Endothelial cell of umbilical vein (primary cell): ENCODE results near the gene PCED1B. TPM values are rescaled to one million over a fixed set of nuclear protein-coding genes. Genes with fewer than 3 reads are reported as not detected.

ENCODE experiments used
- BruUV-seq: library from RNA; stranded (reverse); fragments of 400-500 nt; replicated peaks from 2 replicates; lab custom pipeline; 2021; lab: Mats Ljungman, UMichigan
- CTCF ChIA-PET: fragments of 300-600, 350-600 bp; sonication (Branson Sonifier 250); formaldehyde crosslinking; loops from one replicate; lab custom pipeline; 2021; ENCODE audit warnings: antibody characterized with exemption, inconsistent platforms; lab: Charles Lee
- POLR2A ChIA-PET: fragments of 300-600, 350-600 bp; sonication (Branson Sonifier 250); formaldehyde crosslinking; loops from one replicate; lab custom pipeline; 2021; ENCODE audit warnings: antibody characterized with exemption, inconsistent platforms; lab: Charles Lee
- DNase-seq: peaks from one replicate; pipeline ENCODE4 v3.0.0-alpha.2; 2011; ENCODE audit warnings: low read depth, low spot score
- FAIRE-seq: peaks from 2 replicates; lab custom pipeline; 2011; peaks lifted over from hg19 to GRCh38; lab: Jason Lieb, UNC
- H2AFZ ChIP-seq: 2 replicates; pipeline ENCODE4 v1.6.0; 2012; ENCODE audit warnings: low read depth, low read length, control low read depth, inconsistent platforms
- H3K27ac ChIP-seq: 2 replicates; pipeline ENCODE4 v1.5.1; 2011; ENCODE audit warnings: low read depth, mild to moderate bottlenecking, control low read depth, low read length, moderate library complexity; ENCODE audit not compliant: insufficient read depth
- H3K27me3 ChIP-seq, 2 experiments: 2 replicates each; pipeline versions ENCODE4 v1.6.0 to v1.6.1; 2011; ENCODE audit warnings: low read length in 2 of 2, mixed read lengths in 1 of 2; ENCODE audit not compliant: control insufficient read depth in 2 of 2, insufficient read depth in 2 of 2
- H3K36me3 ChIP-seq, 2 experiments: 2 replicates in 1 of 2; 3 replicates in 1 of 2; pipeline ENCODE4 v1.5.1; 2011; ENCODE audit warnings: low read length in 2 of 2, mild to moderate bottlenecking in 1 of 2, moderate library complexity in 1 of 2; ENCODE audit not compliant: control insufficient read depth in 2 of 2, insufficient read depth in 2 of 2; ENCODE audit errors: extremely low read depth in 1 of 2
- H3K4me1 ChIP-seq: 3 replicates; pipeline ENCODE4 v1.5.1; 2011; ENCODE audit warnings: mild to moderate bottlenecking, low read length; ENCODE audit not compliant: control insufficient read depth, insufficient read depth; ENCODE audit errors: extremely low read depth
- H3K4me2 ChIP-seq: 2 replicates; pipeline ENCODE4 v1.6.1; 2011; ENCODE audit warnings: low read length, control low read depth, mixed read lengths; ENCODE audit not compliant: insufficient read depth
- H3K4me3 ChIP-seq, 3 experiments: fragments of 200-600 bp in 1 of 3; sonication (generic), shearing (Covaris generic) in 1 of 3; replicated peaks in 1 of 3; 2 replicates each; pipeline ENCODE4 v1.5.1; 2011 to 2016; ENCODE audit warnings: control low read depth in 3 of 3, low read length in 3 of 3, mild to moderate bottlenecking in 2 of 3, inconsistent platforms in 1 of 3, low read depth in 1 of 3, moderate library complexity in 1 of 3; ENCODE audit not compliant: insufficient read depth in 1 of 3
- H3K79me2 ChIP-seq: 2 replicates; pipeline ENCODE4 v1.6.0; 2012; ENCODE audit warnings: low read length, inconsistent platforms; ENCODE audit not compliant: control insufficient read depth, insufficient read depth
- H3K9ac ChIP-seq: replicated peaks from 2 replicates; pipeline ENCODE3; 2011; ENCODE audit warnings: low read length, control low read depth; ENCODE audit not compliant: insufficient read depth; ENCODE audit errors: extremely low read depth
- H3K9me1 ChIP-seq: replicated peaks from 3 replicates; pipeline ENCODE4 v1.6.0; 2011; ENCODE audit warnings: mild to moderate bottlenecking, low read length; ENCODE audit not compliant: control insufficient read depth, insufficient read depth; ENCODE audit errors: extremely low read depth
- H3K9me3 ChIP-seq: replicated peaks from 2 replicates; pipeline ENCODE4 v1.5.1; 2012; ENCODE audit warnings: low read length, inconsistent platforms; ENCODE audit not compliant: control insufficient read depth, insufficient read depth
- H4K20me1 ChIP-seq: replicated peaks from 2 replicates; pipeline ENCODE3; 2011; ENCODE audit warnings: mild to moderate bottlenecking, low read length; ENCODE audit not compliant: control insufficient read depth, insufficient read depth; ENCODE audit errors: extremely low read depth
- CTCF ChIP-seq, 2 donors: IDR thresholded peaks; 1 replicate in 1 of 2; 2 replicates in 1 of 2; pipeline ENCODE4 v1.5.1; 2011; ENCODE audit warnings: low read length in 2 of 2, mild to moderate bottlenecking in 2 of 2, moderate library complexity in 2 of 2, control low read depth in 1 of 2, inconsistent platforms in 1 of 2, low read depth in 1 of 2; ENCODE audit not compliant: insufficient read depth in 1 of 2; ENCODE audit errors: extremely low read depth in 1 of 2
- EZH2 ChIP-seq: IDR thresholded peaks from 2 replicates; pipeline ENCODE4 v1.6.1; 2012; ENCODE audit warnings: borderline replicate concordance, low read depth, mild to moderate bottlenecking, moderate library complexity, low read length, inconsistent platforms; ENCODE audit not compliant: severe bottlenecking
- FOS ChIP-seq: IDR thresholded peaks from 2 replicates; pipeline ENCODE4 v1.6.1; 2011; ENCODE audit warnings: mild to moderate bottlenecking, low read length, moderate library complexity, borderline replicate concordance; ENCODE audit not compliant: insufficient read depth
- GATA2 ChIP-seq: IDR thresholded peaks from 2 replicates; pipeline ENCODE4 v1.7.0; 2011; ENCODE audit warnings: low read depth, mild to moderate bottlenecking, moderate library complexity, mixed read lengths, low read length; ENCODE audit not compliant: insufficient read length, insufficient read depth
- JUN ChIP-seq: IDR thresholded peaks from 2 replicates; pipeline ENCODE4 v1.6.1; 2011; ENCODE audit warnings: borderline replicate concordance, low read depth; ENCODE audit not compliant: insufficient read length, insufficient read depth
- MAX ChIP-seq: IDR thresholded peaks from 2 replicates; pipeline ENCODE4 v1.6.1; 2011; ENCODE audit not compliant: insufficient read depth, insufficient read length
- MYC ChIP-seq: IDR thresholded peaks from one replicate; pipeline ENCODE4 v1.6.1; 2011; ENCODE audit warnings: mild to moderate bottlenecking, low read depth, low read length
- POLR2A ChIP-seq: IDR thresholded peaks from 2 replicates; pipeline ENCODE4 v1.6.1; 2012; ENCODE audit warnings: low read depth, mild to moderate bottlenecking, control low read depth, low read length
- POLR2AphosphoS5 ChIP-seq: IDR thresholded peaks from 2 replicates; pipeline ENCODE4 v1.6.1; 2012; ENCODE audit warnings: low read depth, mild to moderate bottlenecking, control low read depth, low read length, moderate library complexity; ENCODE audit not compliant: insufficient read depth
- dilution Hi-C: fragments of 300-500 bp; cut with MboI; formaldehyde crosslinking; loops from one replicate; pipeline ENCODE4 v1.15.0; 2019; ENCODE audit warnings: low sequenced_read_pairs; ENCODE audit not compliant: extremely low pct_ligation_motif_present
- intact Hi-C: fragments of 100-400 bp; cut with micrococcal nuclease; formaldehyde crosslinking; loops from one replicate; pipeline ENCODE4 v1.10.0; 2022
- polyA plus RNA-seq, 4 experiments: library from polyadenylated mRNA; depleted of rRNA in 3 of 4; stranded (reverse) in 3 of 4; unstranded in 1 of 4; fragments of >200 nt; gene quantifications; 2 replicates each; pipeline versions ENCODE4 v1.2.1 to v1.2.3, GENCODE V29; 2011 to 2012; ENCODE audit warnings: missing spikeins in 1 of 4
- total RNA-seq: library from RNA; stranded (reverse); gene quantifications from 2 replicates; pipeline ENCODE4 v1.2.3, GENCODE V29; 2021

The PCED1B gene
- total and polyA plus RNA-seq, 2 donors (not counting 3 experiments of a cell fraction or from before 2014, with no cell fraction given), result 1.7 to 2.6 TPM

- ChIA-PET POLR2A (no interaction called here), CTCF (interaction anchor here (0.6 to 6.4 kb wide), 5 partner anchors 35 to 384 kb away, joined by 3 to 306 read pairs (median 31); partner anchors contain the start of genes AMIGO2 and PCED1B)
- Histone ChIP-seq H3K4me1 (no peaks in the 10 kb centered on the region), H2AFZ (no peak overlapping the region), H3K4me3 (no peak overlapping the region), H3K4me2 (no peak overlapping the region), H3K27ac (no peak overlapping the region), H3K9ac (no peak overlapping the region), H3K36me3 (no peaks in the 10 kb centered on the region), H3K9me3 (no peaks in the 10 kb centered on the region), H4K20me1 (no peaks in the 10 kb centered on the region), H3K9me1 (no peaks in the 10 kb centered on the region), H3K79me2 (no peaks in the 10 kb centered on the region), H3K27me3 (no peaks in the 10 kb centered on the region)
- intact Hi-C loops (loop anchor here (10.0 kb wide), 1 partner anchor 509 kb away; no protein-coding TSS in a partner anchor), dilution Hi-C loops (no loop called here)
- no peak for TF ChIP-seq POLR2AphosphoS5
- no peak for TF ChIP-seq POLR2A
- TF ChIP-seq EZH2, result no peak
- TF ChIP-seq MYC, result no peak
- TF ChIP-seq GATA2, result no peak
- TF ChIP-seq JUN, result no peak
- no peak for TF ChIP-seq MAX
- no peak for TF ChIP-seq CTCF (IDR thresholded peaks at IDR 0.05; ENCODE audit: extremely low read depth in 1 of 2, insufficient read depth in 1 of 2, low read depth in 1 of 2, low read length in 2 of 2)
- no peak for TF ChIP-seq FOS
- DNase-seq (no peak), FAIRE-seq (no peak)
- BruUV-seq, result no TSS peak
Measured at GRCh38 chr12:47035484-47035883, 43.9 kb upstream of the PCED1B start.
